ENCODE results near the gene SLC28A3. TPM values are rescaled to one million over a fixed set of nuclear protein-coding genes. Genes with fewer than 3 reads are reported as not detected.

Gene SLC28A3
- total and polyA plus RNA-seq, 2 donors (not counting 3 experiments of a cell fraction or from before 2014, with no cell fraction given) = not detected

DNA sequence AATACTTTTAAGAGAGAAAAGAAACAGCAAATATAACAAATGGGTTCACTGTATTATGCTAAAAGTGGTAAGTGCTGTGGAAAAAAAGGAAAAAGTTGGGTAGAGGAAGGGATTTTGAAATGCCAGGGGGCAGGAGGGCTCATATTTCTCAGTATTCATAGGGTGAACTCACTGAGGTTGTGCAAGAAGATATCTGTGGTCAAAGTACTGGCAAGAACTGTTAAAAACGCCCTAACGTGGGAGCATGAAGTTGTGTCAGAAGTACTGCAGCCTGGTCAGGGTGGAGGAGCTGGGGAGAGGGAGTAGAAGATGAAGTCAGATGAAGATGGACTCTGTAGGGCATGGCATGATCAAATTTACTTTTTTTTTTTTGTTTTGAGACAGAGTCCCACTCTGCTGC lies 31.2 kb upstream of the SLC28A3 start:
- H3K36me3 ChIP-seq (ENCODE audit: control insufficient read depth in 2 of 2, extremely low read depth in 1 of 2, insufficient read depth in 2 of 2, low read length in 2 of 2) = no peaks in the 10 kb centered on the region
- no peak overlapping the region for H2AFZ ChIP-seq (ENCODE audit: low read depth, low read length)
- intact Hi-C loops (cut with micrococcal nuclease) = no loop called here
- POLR2A ChIA-PET = no interaction called here
- TF ChIP-seq, protein P1, sequence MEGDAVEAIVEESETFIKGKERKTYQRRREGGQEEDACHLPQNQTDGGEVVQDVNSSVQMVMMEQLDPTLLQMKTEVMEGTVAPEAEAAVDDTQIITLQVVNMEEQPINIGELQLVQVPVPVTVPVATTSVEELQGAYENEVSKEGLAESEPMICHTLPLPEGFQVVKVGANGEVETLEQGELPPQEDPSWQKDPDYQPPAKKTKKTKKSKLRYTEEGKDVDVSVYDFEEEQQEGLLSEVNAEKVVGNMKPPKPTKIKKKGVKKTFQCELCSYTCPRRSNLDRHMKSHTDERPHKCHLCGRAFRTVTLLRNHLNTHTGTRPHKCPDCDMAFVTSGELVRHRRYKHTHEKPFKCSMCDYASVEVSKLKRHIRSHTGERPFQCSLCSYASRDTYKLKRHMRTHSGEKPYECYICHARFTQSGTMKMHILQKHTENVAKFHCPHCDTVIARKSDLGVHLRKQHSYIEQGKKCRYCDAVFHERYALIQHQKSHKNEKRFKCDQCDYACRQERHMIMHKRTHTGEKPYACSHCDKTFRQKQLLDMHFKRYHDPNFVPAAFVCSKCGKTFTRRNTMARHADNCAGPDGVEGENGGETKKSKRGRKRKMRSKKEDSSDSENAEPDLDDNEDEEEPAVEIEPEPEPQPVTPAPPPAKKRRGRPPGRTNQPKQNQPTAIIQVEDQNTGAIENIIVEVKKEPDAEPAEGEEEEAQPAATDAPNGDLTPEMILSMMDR (IDR thresholded peaks at IDR 0.05; ENCODE audit: extremely low read depth in 1 of 2, insufficient read depth in 1 of 2, low read depth in 1 of 2, low read length in 2 of 2) = no peak
- TF ChIP-seq MAX (IDR thresholded peaks at IDR 0.05; ENCODE audit: insufficient read depth, insufficient read length) (no peak), FOS (IDR thresholded peaks at IDR 0.05; ENCODE audit: borderline replicate concordance, insufficient read depth, low read length) (no peak), JUN (IDR thresholded peaks at IDR 0.05; ENCODE audit: borderline replicate concordance, insufficient read depth, insufficient read length, low read depth) (no peak), MYC (IDR thresholded peaks at IDR 0.05; ENCODE audit: low read depth, low read length) (no peak), EZH2 (IDR thresholded peaks at IDR 0.05; ENCODE audit: borderline replicate concordance, low read depth, low read length, severe bottlenecking) (no peak), GATA2 (IDR thresholded peaks at IDR 0.05; ENCODE audit: insufficient read depth, insufficient read length, low read depth, low read length) (no peak), POLR2AphosphoS5 (IDR thresholded peaks at IDR 0.05; ENCODE audit: insufficient read depth, low read depth, low read length) (no peak), POLR2A (IDR thresholded peaks at IDR 0.05; ENCODE audit: low read depth, low read length) (no peak)
- dilution Hi-C loops (cut with MboI; ENCODE audit: extremely low pct_ligation_motif_present, low sequenced_read_pairs) = no loop called here
- no peak for FAIRE-seq
- H4K20me1 ChIP-seq (replicated peaks; ENCODE audit: control insufficient read depth, extremely low read depth, insufficient read depth, low read length) = no peaks in the 10 kb centered on the region
- no peaks in the 10 kb centered on the region for H3K4me1 ChIP-seq (ENCODE audit: control insufficient read depth, extremely low read depth, insufficient read depth, low read length)
- H3K9me1 ChIP-seq (replicated peaks; ENCODE audit: control insufficient read depth, extremely low read depth, insufficient read depth, low read length) = no peaks in the 10 kb centered on the region
- H3K9me3 ChIP-seq (replicated peaks; ENCODE audit: control insufficient read depth, insufficient read depth, low read length) = no peaks in the 10 kb centered on the region
- no peak overlapping the region for H3K4me3 ChIP-seq (replicated peaks in 1 of 3; ENCODE audit: insufficient read depth in 1 of 3, low read depth in 1 of 3, low read length in 3 of 3)
- no peak overlapping the region for H3K4me2 ChIP-seq (ENCODE audit: insufficient read depth, low read length)
- CTCF ChIA-PET = interaction anchor here (0.8 kb wide), 1 partner anchor 23 kb away, joined by 4 read pairs; no protein-coding TSS in a partner anchor
- no peak overlapping the region for H3K27ac ChIP-seq (ENCODE audit: insufficient read depth, low read depth, low read length)
- no peaks in the 10 kb centered on the region for H3K79me2 ChIP-seq (ENCODE audit: control insufficient read depth, insufficient read depth, low read length)
- no peak overlapping the region for H3K9ac ChIP-seq (replicated peaks; ENCODE audit: extremely low read depth, insufficient read depth, low read length)
- H3K27me3 ChIP-seq (ENCODE audit: control insufficient read depth in 2 of 2, insufficient read depth in 2 of 2, low read length in 2 of 2) = no peaks in the 10 kb centered on the region
- no TSS peak for BruUV-seq (replicated peaks)
- no peak for DNase-seq (ENCODE audit: low read depth, low spot score)
